ENCODE results near the gene COP1.

- TF ChIP-seq CTCF (IDR thresholded peaks at IDR 0.05) = no peak
- TF ChIP-seq POLR2A (IDR thresholded peaks at IDR 0.05) = no peak
Measured at GRCh38 chr1:176211396-176212165, 4.5 kb upstream of the COP1 start.

Measured in esophagus squamous epithelium (tissue), 4 donors.